ENCODE data around the gene WDR19.
"Not testable (repeated sequence)": the region's sequence is repeated elsewhere in the genome, so short reads cannot be mapped to it uniquely, and the experiment has no call there.

The WDR19 gene

DNA sequence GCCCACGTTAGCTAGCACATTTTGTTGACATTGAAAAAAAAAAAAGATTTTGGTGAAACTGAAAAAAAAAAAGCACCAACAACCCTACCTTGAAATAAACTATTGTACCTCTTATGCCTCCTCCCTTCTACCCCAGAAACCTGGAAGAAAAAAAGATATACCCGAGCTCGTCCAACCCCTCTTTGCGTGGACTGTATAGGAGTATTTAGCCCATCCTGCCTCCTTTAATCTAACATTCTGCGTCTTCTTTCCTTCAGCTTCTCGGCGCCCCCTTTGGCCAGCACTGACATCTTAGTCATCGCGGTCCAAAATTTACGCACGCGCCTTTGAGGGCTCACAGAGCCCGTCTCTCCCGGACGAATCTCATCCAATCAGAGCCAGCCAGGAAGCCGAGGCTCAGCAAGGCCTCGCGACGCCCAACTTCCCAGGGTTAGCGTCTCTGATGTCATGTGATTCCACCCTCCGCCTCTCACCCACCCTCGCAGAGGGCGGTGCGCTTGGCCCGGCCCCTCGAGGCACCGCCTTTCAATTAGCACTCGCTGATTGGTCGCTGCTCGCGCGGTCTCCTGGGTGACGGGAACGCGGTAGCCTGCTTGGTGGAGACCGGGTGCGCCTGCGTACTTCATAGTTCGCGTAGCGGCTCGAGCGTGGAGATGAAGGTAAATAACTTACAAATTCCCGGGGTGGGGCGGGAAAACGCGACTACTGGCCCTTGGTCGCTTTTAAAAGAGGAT lies at the start of gene WDR19:
Gene WDR19 (plus strand): TSS at position 625 of the 734 bp plus-strand sequence. CDS start 29 bp downstream, at position 654.
- DNase-seq (ENCODE audit: low read depth in 1 of 2, low spot score in 1 of 2): peak; percentile 95 to 99

DNA sequence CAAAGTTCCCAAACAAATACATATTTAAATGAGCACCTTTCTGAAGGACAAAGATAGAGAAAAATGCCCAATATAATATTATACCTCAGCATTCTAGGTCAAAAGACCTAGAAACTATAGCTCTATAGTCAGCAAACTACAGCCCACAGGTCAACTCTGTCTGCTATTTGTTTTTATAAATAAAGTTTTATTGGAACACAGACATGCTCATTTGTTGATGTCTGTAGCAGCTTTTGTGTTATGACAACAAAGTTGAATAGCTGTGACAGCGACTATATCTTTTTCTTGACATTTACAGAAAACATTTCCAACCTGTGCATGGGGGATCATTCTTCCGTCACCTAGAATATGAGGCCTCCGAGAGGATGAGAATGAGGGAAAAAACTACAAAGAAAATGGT lies 48.7 kb upstream of the WDR19 start:
- DNase-seq (ENCODE audit: low read depth in 1 of 2, low spot score in 1 of 2): no peak

GRCh38 chr4:39134683-39135306 lies 47.5 kb upstream of the WDR19 start:
- no peak for DNase-seq (ENCODE audit: low read depth in 1 of 2, low spot score in 1 of 2)

GRCh38 chr4:39138227-39138626 lies 44.1 kb upstream of the WDR19 start:
- not testable (repeated sequence) for DNase-seq (ENCODE audit: low read depth in 1 of 2, low spot score in 1 of 2)

GRCh38 chr4:39146211-39146610 lies 36.1 kb upstream of the WDR19 start:
- DNase-seq (ENCODE audit: low read depth in 1 of 2, low spot score in 1 of 2): no peak

DNA sequence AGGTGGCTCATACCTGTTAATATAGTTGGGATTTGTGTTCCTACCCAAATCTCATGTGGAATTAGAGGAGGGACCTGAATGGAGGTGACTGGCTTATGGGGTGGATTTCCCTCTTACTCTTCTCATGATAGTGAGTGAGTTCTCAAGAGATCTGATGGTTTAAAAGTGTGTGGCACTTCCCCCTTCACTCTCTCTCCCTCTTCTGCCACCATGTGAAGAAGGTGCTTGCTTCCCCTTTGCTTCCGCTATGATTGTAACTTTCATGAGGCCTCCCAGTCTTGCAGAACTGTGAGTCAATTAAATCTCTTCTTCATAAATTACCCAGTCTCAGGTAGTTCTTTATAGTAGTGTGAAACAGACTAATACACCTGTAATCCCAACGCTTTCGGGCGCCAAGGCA lies 28.3 kb upstream of the WDR19 start:
- no peak for DNase-seq (ENCODE audit: low read depth in 1 of 2, low spot score in 1 of 2)

DNA sequence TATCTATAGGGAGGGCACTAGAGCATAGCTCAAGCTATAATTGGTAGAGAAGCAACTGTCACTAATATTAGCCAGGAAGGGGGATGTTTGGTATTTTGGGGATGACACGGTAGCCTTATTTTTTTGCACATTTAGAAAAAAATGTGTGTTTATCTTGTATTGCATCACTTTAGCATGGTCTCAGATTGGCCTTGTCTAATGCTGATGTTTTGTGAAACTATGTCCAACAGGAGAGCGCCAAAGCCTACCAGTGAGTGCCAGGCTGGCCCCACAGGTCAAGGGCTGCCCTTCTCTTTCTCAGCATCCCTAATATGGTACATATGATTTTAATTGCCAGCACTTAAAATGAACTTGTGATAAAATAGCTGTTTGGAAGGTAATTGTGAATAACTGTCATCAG lies 24.8 kb upstream of the WDR19 start:
- DNase-seq (ENCODE audit: low read depth in 1 of 2, low spot score in 1 of 2): no peak

- DNase-seq (ENCODE audit: low read depth in 1 of 2, low spot score in 1 of 2): no peak
Measured at GRCh38 chr4:39166177-39166576, 16.2 kb upstream of the WDR19 start.

GRCh38 chr4:39166669-39167068 lies 15.7 kb upstream of the WDR19 start:
- no peak for DNase-seq (ENCODE audit: low read depth in 1 of 2, low spot score in 1 of 2)

GRCh38 chr4:39169426-39169825 lies 12.9 kb upstream of the WDR19 start:
- DNase-seq (ENCODE audit: low read depth in 1 of 2, low spot score in 1 of 2): no peak

DNA sequence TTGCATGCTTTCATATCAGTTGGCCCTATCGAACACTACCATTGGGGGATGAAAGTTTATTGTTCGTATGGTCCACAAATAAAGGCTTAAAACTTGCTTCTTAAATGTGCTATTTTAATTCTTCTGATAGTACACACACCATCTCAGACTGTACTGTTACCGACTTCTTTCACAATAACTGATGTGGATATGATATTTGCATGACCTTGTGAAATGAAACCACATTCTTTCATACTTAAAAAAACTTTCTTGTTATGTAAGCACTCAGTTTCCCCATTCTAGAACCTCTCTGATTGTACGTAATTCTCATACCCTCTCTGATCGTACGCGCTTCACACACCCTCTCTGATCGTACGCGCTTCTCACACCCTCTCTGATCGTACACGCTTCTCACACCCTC lies 12.0 kb upstream of the WDR19 start:
- DNase-seq (ENCODE audit: low read depth in 1 of 2, low spot score in 1 of 2): no peak

DNA sequence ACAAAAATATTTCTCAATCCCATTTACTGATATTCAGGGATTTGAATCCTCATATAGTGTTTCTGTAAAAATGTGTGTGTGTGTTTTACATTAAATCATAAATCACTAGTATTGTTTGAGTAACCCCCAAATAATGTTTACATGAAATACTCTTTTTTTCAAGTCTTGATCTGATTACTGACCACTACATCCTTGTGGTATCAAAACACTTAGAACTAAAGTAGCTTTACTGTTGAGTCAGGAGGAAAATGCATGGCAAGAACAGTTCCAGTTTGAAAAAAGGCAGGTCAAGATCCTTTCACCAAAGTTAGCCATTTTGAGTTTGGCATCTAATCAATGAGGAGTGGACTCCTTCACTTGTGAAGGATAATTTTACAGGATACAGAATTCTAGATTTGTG lies 3.6 kb upstream of the WDR19 start:
- no peak for DNase-seq (ENCODE audit: low read depth in 1 of 2, low spot score in 1 of 2)

GRCh38 chr4:39179681-39180080 lies 2.6 kb upstream of the WDR19 start:
- DNase-seq (ENCODE audit: low read depth in 1 of 2, low spot score in 1 of 2): no peak

GRCh38 chr4:39180629-39181028 lies 1.7 kb upstream of the WDR19 start:
- not testable (repeated sequence) for DNase-seq (ENCODE audit: low read depth in 1 of 2, low spot score in 1 of 2)

DNA sequence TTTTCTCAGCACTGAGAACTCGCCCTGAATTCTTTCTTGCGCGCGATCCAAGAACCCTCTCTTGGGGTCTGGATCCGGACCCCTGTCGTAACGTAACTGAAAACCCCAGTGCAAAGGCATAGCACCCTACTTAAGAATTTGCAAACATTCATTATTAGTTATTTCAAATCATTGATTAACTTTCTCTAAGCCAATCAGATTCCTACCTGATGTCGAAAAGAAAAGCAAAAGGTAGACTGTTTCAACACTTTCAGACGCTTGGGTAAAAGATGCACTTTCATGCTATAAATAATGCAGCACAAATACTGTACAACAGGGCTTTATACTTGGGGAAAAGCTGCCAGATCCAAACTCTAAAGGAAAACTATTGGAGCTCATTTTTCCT lies 817 bp upstream of the WDR19 start:
- DNase-seq (ENCODE audit: low read depth in 1 of 2, low spot score in 1 of 2): no peak

DNA sequence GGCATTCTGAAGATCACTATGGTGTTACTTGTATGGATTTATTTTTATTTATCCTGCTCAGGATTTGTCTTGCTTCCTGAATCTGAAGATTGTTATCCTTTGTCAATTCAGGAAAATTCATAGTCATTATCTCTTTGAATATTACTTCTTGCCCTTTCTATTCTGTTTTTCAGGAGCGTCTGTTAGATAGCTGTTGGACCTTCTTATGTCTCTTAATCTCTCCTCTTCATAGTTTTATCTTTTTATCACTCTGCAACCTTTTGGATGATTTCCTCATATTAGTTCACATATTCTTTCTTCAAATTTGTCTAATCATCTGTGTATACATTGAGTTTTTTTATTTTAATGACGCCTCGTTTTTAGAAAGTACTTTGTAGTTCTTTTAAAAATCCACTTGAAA lies 19.6 kb downstream of the WDR19 start:
- DNase-seq (ENCODE audit: low read depth in 1 of 2, low spot score in 1 of 2): no peak

- DNase-seq (ENCODE audit: low read depth in 1 of 2, low spot score in 1 of 2): no peak
Measured at GRCh38 chr4:39204543-39204942, 22.2 kb downstream of the WDR19 start.

GRCh38 chr4:39205000-39205399 lies 22.7 kb downstream of the WDR19 start:
- no peak for DNase-seq (ENCODE audit: low read depth in 1 of 2, low spot score in 1 of 2)

- DNase-seq (ENCODE audit: low read depth in 1 of 2, low spot score in 1 of 2): no peak
Measured at GRCh38 chr4:39205476-39205875, 23.1 kb downstream of the WDR19 start.

GRCh38 chr4:39227906-39228305 lies 45.6 kb downstream of the WDR19 start:
- no peak for DNase-seq (ENCODE audit: low read depth in 1 of 2, low spot score in 1 of 2)

GRCh38 chr4:39228377-39228776 lies 46.0 kb downstream of the WDR19 start:
- no peak for DNase-seq (ENCODE audit: low read depth in 1 of 2, low spot score in 1 of 2)

- no peak for DNase-seq (ENCODE audit: low read depth in 1 of 2, low spot score in 1 of 2)
Measured at GRCh38 chr4:39230462-39230861, 48.1 kb downstream of the WDR19 start.

GRCh38 chr4:39231660-39232059 lies 49.3 kb downstream of the WDR19 start:
- DNase-seq (ENCODE audit: low read depth in 1 of 2, low spot score in 1 of 2): no peak
